ENCODE measurements around the gene GCSAM.

Gene GCSAM

GRCh38 chr3:112129925-112130637 is 3.0 kb downstream of the GCSAM start:
- FAIRE-seq (peak; percentile 92), DNase-seq (ENCODE audit: insufficient read length, low spot score) (no peak)

- DNase-seq (ENCODE audit: insufficient read length, low spot score) (no peak), FAIRE-seq (peak; percentile 96)
Measured at GRCh38 chr3:112128843-112129727, 4.0 kb downstream of the GCSAM start.

- FAIRE-seq (peak; percentile 98), DNase-seq (ENCODE audit: insufficient read length, low spot score) (no peak)
Measured at GRCh38 chr3:112127522-112128494, 5.2 kb downstream of the GCSAM start.

GRCh38 chr3:112126511-112126911 is 6.5 kb downstream of the GCSAM start:
- no peak for DNase-seq (ENCODE audit: insufficient read length, low spot score)
- FAIRE-seq: peak; percentile 84

GRCh38 chr3:112124907-112125607 is 8.0 kb downstream of the GCSAM start:
- FAIRE-seq: peak; percentile 66

GRCh38 chr3:112123548-112123947 is 9.5 kb downstream of the GCSAM start:
- FAIRE-seq: no peak
- no peak for DNase-seq (ENCODE audit: insufficient read length, low spot score)

More at GRCh38 chr3:112124907-112125607, 8.0 kb downstream of the GCSAM start:
- DNase-seq (ENCODE audit: insufficient read length, low spot score): no peak

- peak; percentile 53 for FAIRE-seq
Measured at GRCh38 chr3:112122870-112123269, 10.2 kb downstream of the GCSAM start.

GRCh38 chr3:112121577-112122547 is 11.2 kb downstream of the GCSAM start:
- FAIRE-seq: peak; percentile 67
- DNase-seq (ENCODE audit: insufficient read length, low spot score): no peak

More at GRCh38 chr3:112122870-112123269, 10.2 kb downstream of the GCSAM start:
- no peak for DNase-seq (ENCODE audit: insufficient read length, low spot score)

- DNase-seq (ENCODE audit: insufficient read length, low spot score): no peak
- peak; percentile 82 for FAIRE-seq
Measured at GRCh38 chr3:112119962-112120836, 12.8 kb downstream of the GCSAM start.

GRCh38 chr3:112117841-112118571 is 15.0 kb downstream of the GCSAM start:
- DNase-seq (ENCODE audit: insufficient read length, low spot score) (no peak), FAIRE-seq (peak; percentile 90)

GRCh38 chr3:112117415-112117814 is 15.6 kb downstream of the GCSAM start:
- no peak for DNase-seq (ENCODE audit: insufficient read length, low spot score)
- peak; percentile 82 for FAIRE-seq

- DNase-seq (ENCODE audit: insufficient read length, low spot score) (no peak), FAIRE-seq (no peak)
Measured at GRCh38 chr3:112116748-112117186, 16.3 kb downstream of the GCSAM start.

GRCh38 chr3:112115806-112116383 is 17.2 kb downstream of the GCSAM start:
- FAIRE-seq (peak; percentile 63), DNase-seq (ENCODE audit: insufficient read length, low spot score) (no peak)

GRCh38 chr3:112115161-112115739 is 17.8 kb downstream of the GCSAM start:
- DNase-seq (ENCODE audit: insufficient read length, low spot score) (no peak), FAIRE-seq (peak; percentile 90)

- FAIRE-seq: peak; percentile 31
- DNase-seq (ENCODE audit: insufficient read length, low spot score): no peak
Measured at GRCh38 chr3:112114576-112115160, 18.4 kb downstream of the GCSAM start.

Measured in GM19239 (cell line).